GM12878 (cell line): Measurements from ENCODE around the gene SPG21. TPM values are rescaled to one million over a fixed set of nuclear protein-coding genes. Genes with fewer than 3 reads are reported as not detected.

Experiments used
- ATAC-seq: fragments of 200-7000 bp; cut with Tn5 transposase; 3 replicates; pipeline ENCODE4 v1.9.1; 2020; ENCODE audit warnings: mild to moderate bottlenecking, moderate library complexity
- BruUV-seq: library from RNA; stranded (reverse); fragments of 400-500 nt; replicated peaks from 2 replicates; lab custom pipeline; 2021; lab: Mats Ljungman, UMichigan
- CTCF ChIA-PET: fragments of 300-600 bp; sonication (Branson Sonifier 250); formaldehyde crosslinking; extraction: SDS; loops from one replicate; lab custom pipeline; 2021; ENCODE audit warnings: inconsistent platforms; lab: Yijun Ruan, JAX
- POLR2A ChIA-PET: fragments of 350-600 bp; formaldehyde crosslinking; extraction: SDS; loops from one replicate; lab custom pipeline; 2021; ENCODE audit warnings: inconsistent platforms; lab: Charles Lee
- RAD21 ChIA-PET: fragments of 300-600 bp; sonication (Branson Sonifier 250); formaldehyde crosslinking; loops from one replicate; lab custom pipeline; 2023; ENCODE audit warnings: antibody characterized with exemption; ENCODE audit not compliant: unreplicated experiment; lab: Charles Lee
- SMC1A ChIA-PET: fragments of 300-600 bp; sonication (Branson Sonifier 250); formaldehyde crosslinking; loops from one replicate; lab custom pipeline; 2023; ENCODE audit not compliant: unreplicated experiment, uncharacterized antibody; lab: Charles Lee
- DNase-seq: peaks from one replicate; pipeline ENCODE4 v3.0.0-alpha.2; 2011; ENCODE audit warnings: low read depth, low spot score
- FAIRE-seq: peaks from 3 replicates; lab custom pipeline; 2011; peaks lifted over from hg19 to GRCh38; lab: Jason Lieb, UNC
- H2AFZ ChIP-seq: 2 replicates; pipeline ENCODE4 v1.6.0; 2011; ENCODE audit warnings: low read depth, low read length, control low read depth; ENCODE audit not compliant: control insufficient read depth
- H3K27ac ChIP-seq: 2 replicates; pipeline ENCODE4 v1.5.1; 2011; ENCODE audit warnings: control low read depth; ENCODE audit not compliant: control insufficient read depth, insufficient read depth
- H3K27me3 ChIP-seq, 2 experiments: replicated peaks in 1 of 2; 2 replicates each; pipeline versions ENCODE4 v1.6.0 to v1.6.1; 2011; ENCODE audit warnings: low read length in 1 of 2; ENCODE audit not compliant: control insufficient read depth in 2 of 2, insufficient read depth in 2 of 2
- H3K36me3 ChIP-seq, 2 experiments: 2 replicates each; pipeline ENCODE4 v1.5.1; 2011; ENCODE audit warnings: low read length in 1 of 2; ENCODE audit not compliant: control insufficient read depth in 2 of 2, insufficient read depth in 2 of 2
- H3K4me1 ChIP-seq: 2 replicates; pipeline ENCODE4 v1.6.1; 2011; ENCODE audit warnings: mild to moderate bottlenecking, low read length, moderate library complexity, mixed read lengths; ENCODE audit not compliant: control insufficient read depth, insufficient read depth
- H3K4me2 ChIP-seq: 2 replicates; pipeline ENCODE4 v1.6.0; 2011; ENCODE audit warnings: control low read depth; ENCODE audit not compliant: control insufficient read depth, insufficient read depth
- H3K4me3 ChIP-seq: fragments of 200-600 bp; sonication (generic); 2 replicates; pipeline ENCODE4 v1.5.1; 2016
- H3K79me2 ChIP-seq: 2 replicates; pipeline ENCODE4 v1.6.0; 2011; ENCODE audit warnings: low read length; ENCODE audit not compliant: control insufficient read depth, insufficient read depth
- H3K9ac ChIP-seq: 2 replicates; pipeline ENCODE4 v1.8.0; 2011; ENCODE audit warnings: low read length, control low read depth, mixed read lengths; ENCODE audit not compliant: control insufficient read depth, insufficient read depth
- H3K9me3 ChIP-seq: replicated peaks from 3 replicates; pipeline ENCODE4 v1.5.1; 2011; ENCODE audit warnings: mild to moderate bottlenecking, low read length; ENCODE audit not compliant: control insufficient read depth, insufficient read depth
- H4K20me1 ChIP-seq: 2 replicates; pipeline ENCODE4 v1.6.0; 2011; ENCODE audit not compliant: control insufficient read depth, insufficient read depth
- BCLAF1 ChIP-seq: fragments of 450-650 bp; IDR thresholded peaks from 2 replicates; pipeline ENCODE4 v1.6.1; 2017; ENCODE audit warnings: antibody characterized with exemption, mild to moderate bottlenecking, moderate library complexity
- CHD2 ChIP-seq: IDR thresholded peaks from 2 replicates; pipeline ENCODE4 v1.6.1; 2011; ENCODE audit warnings: low read depth, low read length, improper control_type of control experiment, borderline replicate concordance
- NRF1 ChIP-seq: conservative IDR thresholded peaks from 2 replicates; pipeline ENCODE4 v1.6.1; 2011; ENCODE audit warnings: mild to moderate bottlenecking, low read depth, low read length, improper control_type of control experiment
- REST ChIP-seq: IDR thresholded peaks from 2 replicates; pipeline ENCODE4 v1.6.1; 2012; ENCODE audit warnings: mild to moderate bottlenecking, low read depth, low read length
- TAF1 ChIP-seq: IDR thresholded peaks from 2 replicates; pipeline ENCODE4 v1.6.1; 2011; ENCODE audit warnings: mild to moderate bottlenecking, low read depth, low read length, borderline replicate concordance
- WGBS: methylation state at CpG from one replicate; pipeline ENCODE4 v1.1.6; 2016; ENCODE audit warnings: low lambda C conversion rate; ENCODE audit not compliant: insufficient replicate concordance, insufficient coverage; ENCODE audit errors: missing lambda C conversion rate; 5-methylcytosine and 5-hydroxymethylcytosine counted together
- in situ Hi-C: fragments of 300-500 bp; cut with MboI; formaldehyde crosslinking; loops from 9 replicates; pipeline ENCODE4 v1.14.3; 2018; ENCODE audit warnings: mixed read lengths
- intact Hi-C: fragments of 100-400 bp; cut with micrococcal nuclease; formaldehyde crosslinking; loops from one replicate; pipeline ENCODE4 v1.14.2; 2022; ENCODE audit not compliant: unreplicated experiment
- polyA plus RNA-seq, 11 experiments: library from polyadenylated mRNA; depleted of rRNA in 4 of 11; unstranded in 6 of 11; stranded (reverse) in 5 of 11; fragments of >200 nt; fragmentation: Nextera tagmentation in 4 of 11; fragmentation: Illumina TruSeq in 1 of 11; extraction: Ambion mirVana in 4 of 11; extraction: Trizol in 1 of 11; gene quantifications; 1 replicate in 1 of 11; 2 replicates in 10 of 11; pipeline versions ENCODE4 v1.2.1 to v1.2.3, GENCODE V29; 2011 to 2016; ENCODE audit warnings: inconsistent platforms in 2 of 11, missing spikeins in 2 of 11, low read depth in 1 of 11
- total RNA-seq, 4 experiments: library from RNA; depleted of rRNA in 3 of 4; stranded (reverse); fragments of >200 nt in 3 of 4; fragmentation: Illumina TruSeq in 1 of 4; extraction: Trizol in 1 of 4; gene quantifications; 2 replicates each; pipeline versions ENCODE4 v1.2.1 to v1.2.3, GENCODE V29; 2013 to 2021

Gene SPG21
- total and polyA plus RNA-seq, 10 of the 15 experiments (the other 5 are each of a cell fraction or from before 2014, with no cell fraction given), result 25.5 to 116 (median 68.0) TPM

- DNase-seq (no peak), ATAC-seq (no peak)
- no peak overlapping the region for H3K4me3 ChIP-seq
- H3K4me2 ChIP-seq, result no peak overlapping the region
- 85% methylated on average over 6 of the region's 6 CpGs for WGBS
- POLR2A ChIA-PET, result interaction anchor here (0.6 to 1.2 kb wide), 4 partner anchors 23 to 156 kb away, joined by 3 to 6 read pairs (median 3); no protein-coding TSS in a partner anchor
- BruUV-seq, result no TSS peak
- SMC1A ChIA-PET, result interaction anchor here (0.6 to 1.5 kb wide), 5 partner anchors 15 to 64 kb away, joined by 3 to 4 read pairs (median 3); no protein-coding TSS in a partner anchor
- CTCF ChIA-PET, result no interaction called here
- in situ Hi-C loops, result no loop called here
- H3K27me3 ChIP-seq, result no peaks in the 10 kb centered on the region
- intact Hi-C loops, result loop anchor here (5.0 kb wide), 1 partner anchor 134 kb away; no protein-coding TSS in a partner anchor
- H3K9me3 ChIP-seq, result no peaks in the 10 kb centered on the region
- no peak overlapping the region for H3K9ac ChIP-seq
- no peak overlapping the region for H2AFZ ChIP-seq
- H3K79me2 ChIP-seq, result peaks cover 20% of the 10 kb centered on the region
- no peaks in the 10 kb centered on the region for H4K20me1 ChIP-seq
- peaks cover 0 to 11% of the 10 kb centered on the region in 2 experiments; a peak in 1 of 4 replicates for H3K36me3 ChIP-seq
- TF ChIP-seq TAF1 (no peak), BCLAF1 (no peak)
- TF ChIP-seq, all 136 proteins: peak for 0
- H3K27ac ChIP-seq, result no peak overlapping the region
- RAD21 ChIA-PET, result no interaction called here
- no peak for FAIRE-seq
- H3K4me1 ChIP-seq, result peaks cover 9% of the 10 kb centered on the region
These were observed 37.0 kb upstream of the SPG21 start for GRCh38 chr15:65026756-65027155.

GRCh38 chr15:65021488-65021887 is 31.8 kb upstream of the SPG21 start:
- Histone ChIP-seq H3K27ac (no peak overlapping the region), H3K4me2 (no peak overlapping the region), H3K4me1 (no peaks in the 10 kb centered on the region), H3K27me3 (no peaks in the 10 kb centered on the region), H3K9ac (no peak overlapping the region), H3K79me2 (no peaks in the 10 kb centered on the region), H3K9me3 (no peaks in the 10 kb centered on the region), H4K20me1 (no peaks in the 10 kb centered on the region), H2AFZ (no peak overlapping the region), H3K36me3 (peaks cover 0 to 13% of the 10 kb centered on the region in 2 experiments; a peak in 1 of 4 replicates), H3K4me3 (no peak overlapping the region)
- in situ Hi-C loops, result no loop called here
- SMC1A ChIA-PET, result no interaction called here
- ATAC-seq (no peak), DNase-seq (no peak), FAIRE-seq (no peak)
- intact Hi-C loops, result no loop called here
- CTCF ChIA-PET, result interaction anchor here (1.2 kb wide), 1 partner anchor 128 kb away, joined by 5 read pairs; no protein-coding TSS in a partner anchor
- no TSS peak for BruUV-seq
- POLR2A ChIA-PET, result no interaction called here
- RAD21 ChIA-PET, result no interaction called here
- TF ChIP-seq REST, result no peak
- no peak for TF ChIP-seq CHD2
- no peak for TF ChIP-seq NRF1
